GM21528 (cell line): Measurements from ENCODE around the gene SIVA1.

ENCODE experiments used
- ATAC-seq: cut with Tn5 transposase; IDR thresholded peaks from one replicate; pipeline ENCODE4 v1.9.1; 2021; ENCODE audit warnings: mild to moderate bottlenecking, moderate library complexity; ENCODE audit not compliant: unreplicated experiment, low FRiP score

The SIVA1 gene

GRCh38 chr14:104794631-104794992 is 41.7 kb downstream of the SIVA1 start:
- peak; percentile 2 for ATAC-seq

- peak; percentile 33 for ATAC-seq
These were observed 42.2 kb downstream of the SIVA1 start, which contains the start of gene AKT1 for GRCh38 chr14:104794993-104795780. Gene AKT1 (minus strand): TSS chr14:104795748. CDS start chr14:104792643, 3,105 bp downstream.

GRCh38 chr14:104795781-104796686 is 43.1 kb downstream of the SIVA1 start:
- ATAC-seq, result peak; percentile 38

- no peak for ATAC-seq
These were observed 43.7 kb downstream of the SIVA1 start for GRCh38 chr14:104796687-104797081.

- ATAC-seq, result no peak
These were observed 44.4 kb downstream of the SIVA1 start for GRCh38 chr14:104797115-104798044.

GRCh38 chr14:104798300-104799243 is 45.6 kb downstream of the SIVA1 start:
- no peak for ATAC-seq

GRCh38 chr14:104799244-104800014 is 46.5 kb downstream of the SIVA1 start:
- no peak for ATAC-seq

- ATAC-seq, result peak; percentile 45
These were observed 47.2 kb downstream of the SIVA1 start for GRCh38 chr14:104800015-104800770.

- peak; percentile 30 for ATAC-seq
These were observed 48.0 kb downstream of the SIVA1 start, which contains the start of gene ZBTB42 for GRCh38 chr14:104800771-104801519. Gene ZBTB42 (plus strand): TSS chr14:104801101. CDS start chr14:104801198, 97 bp downstream.

GRCh38 chr14:104801520-104802393 is 48.8 kb downstream of the SIVA1 start:
- no peak for ATAC-seq

GRCh38 chr14:104802394-104803184 is 49.6 kb downstream of the SIVA1 start:
- ATAC-seq, result no peak

GRCh38 chr14:104803280-104803911 is 50.4 kb downstream of the SIVA1 start:
- no peak for ATAC-seq

- no peak for ATAC-seq
These were observed 51.0 kb downstream of the SIVA1 start for GRCh38 chr14:104803912-104804410.

GRCh38 chr14:104804481-104805325 is 51.8 kb downstream of the SIVA1 start:
- ATAC-seq, result no peak
